ENCODE measurements around the gene AMMECR1L.
"Not testable (repeated sequence)": the region's sequence is repeated elsewhere in the genome, so short reads cannot be mapped to it uniquely, and the experiment has no call there.

The AMMECR1L gene

GRCh38 chr2:127814677-127815076, 71.1 kb downstream of the AMMECR1L start:
- ATAC-seq (replicated peaks; ENCODE audit: extremely low read depth, poor library complexity, severe bottlenecking) = no peak
- no peak for DNase-seq (ENCODE audit: low spot score in 2 of 2)
- Mint-ChIP-seq H3K36me3 (ENCODE audit: insufficient read depth) (peaks cover 13% of the 10 kb centered on the region), H3K4me3 (no peak overlapping the region), H3K27ac (ENCODE audit: low read depth) (no peak overlapping the region), H3K9me3 (peaks cover 5% of the 10 kb centered on the region), H3K27me3 (peaks cover 20% of the 10 kb centered on the region), H3K4me1 (peaks cover 22% of the 10 kb centered on the region)

- not testable (repeated sequence) for DNase-seq (ENCODE audit: low spot score in 2 of 2); H3K27me3 Mint-ChIP-seq; H3K9me3 Mint-ChIP-seq; ATAC-seq (replicated peaks; ENCODE audit: extremely low read depth, poor library complexity, severe bottlenecking)
- Mint-ChIP-seq H3K4me3 (peak overlapping the region; percentile 29), H3K4me1 (peaks cover 34% of the 10 kb centered on the region), H3K36me3 (ENCODE audit: insufficient read depth) (peaks cover 16% of the 10 kb centered on the region), H3K27ac (ENCODE audit: low read depth) (peak overlapping the region; percentile 24)
Observed at GRCh38 chr2:127812441-127812840, 73.3 kb downstream of the AMMECR1L start.

Data from central memory CD8-positive, alpha-beta T cell (primary cell).